Mesendoderm (in vitro differentiated cells): ENCODE data around the gene KCNK3.

Experiments
- DNase-seq: peaks from one replicate; pipeline ENCODE4 v3.0.0; 2013
- H2AK5ac ChIP-seq: 2 replicates; pipeline ENCODE4 v1.6.1; 2013; ENCODE audit warnings: low read length, inconsistent platforms
- H2BK120ac ChIP-seq: 2 replicates; pipeline ENCODE4 v1.6.1; 2013; ENCODE audit warnings: low read depth, mild to moderate bottlenecking, low read length, moderate library complexity, mixed read lengths
- H2BK15ac ChIP-seq: replicated peaks from 2 replicates; pipeline ENCODE4 v1.6.1; 2013; ENCODE audit warnings: low read depth, mild to moderate bottlenecking, moderate library complexity
- H2BK5ac ChIP-seq: 2 replicates; pipeline ENCODE4 v1.6.1; 2013; ENCODE audit warnings: low read length, inconsistent platforms
- H3K18ac ChIP-seq: 2 replicates; pipeline ENCODE4 v1.6.1; 2013; ENCODE audit warnings: mild to moderate bottlenecking, low read length, mixed read lengths
- H3K23ac ChIP-seq: one replicate; pipeline ENCODE4 v1.6.1; 2013; ENCODE audit warnings: low read length
- H3K27ac ChIP-seq: 2 replicates; pipeline ENCODE4 v1.5.1; 2013; ENCODE audit warnings: low read depth, mild to moderate bottlenecking, inconsistent platforms, low read length, moderate library complexity
- H3K27me3 ChIP-seq: 2 replicates; pipeline ENCODE4 v1.6.1; 2013; ENCODE audit warnings: low read length, control low read depth, mild to moderate bottlenecking, inconsistent platforms; ENCODE audit not compliant: insufficient read depth, poor library complexity
- H3K36me3 ChIP-seq: 2 replicates; pipeline ENCODE4 v1.6.1; 2013; ENCODE audit warnings: low read length, inconsistent platforms; ENCODE audit not compliant: control insufficient read depth, insufficient read depth
- H3K4ac ChIP-seq: one replicate; pipeline ENCODE4 v1.6.1; 2013; ENCODE audit warnings: low read depth, mild to moderate bottlenecking, low read length, moderate library complexity
- H3K4me1 ChIP-seq: 2 replicates; pipeline ENCODE4 v1.6.1; 2013; ENCODE audit warnings: low read depth, low read length, inconsistent platforms; ENCODE audit not compliant: control insufficient read depth
- H3K4me2 ChIP-seq: 2 replicates; pipeline ENCODE4 v1.6.1; 2013; ENCODE audit warnings: low read length
- H3K4me3 ChIP-seq: 2 replicates; pipeline ENCODE4 v1.5.1; 2013; ENCODE audit warnings: mild to moderate bottlenecking, low read length
- H3K56ac ChIP-seq: one replicate; pipeline ENCODE4 v1.6.1; 2013; ENCODE audit warnings: low read length
- H3K79me1 ChIP-seq: 2 replicates; pipeline ENCODE4 v1.6.1; 2013; ENCODE audit warnings: low read length, inconsistent platforms
- H3K79me2 ChIP-seq: 2 replicates; pipeline ENCODE4 v1.6.1; 2013; ENCODE audit warnings: mild to moderate bottlenecking, low read length; ENCODE audit not compliant: control insufficient read depth, insufficient read depth
- H3K9ac ChIP-seq: 2 replicates; pipeline ENCODE4 v1.6.1; 2013; ENCODE audit warnings: low read length, inconsistent platforms
- H4K5ac ChIP-seq: one replicate; pipeline ENCODE4 v1.6.1; 2013; ENCODE audit warnings: low read length
- H4K8ac ChIP-seq: one replicate; pipeline ENCODE4 v1.6.1; 2013; ENCODE audit warnings: low read depth, mild to moderate bottlenecking, control low read depth, low read length, moderate library complexity
- WGBS: extraction: QIAGEN DNeasy Blood & Tissue Kit; methylation state at CpG from one replicate; pipeline ENCODE4 v1.1.7; 2013; ENCODE audit warnings: low lambda C conversion rate, missing lambda C conversion rate; ENCODE audit not compliant: insufficient coverage; ENCODE audit errors: extremely low coverage; 5-methylcytosine and 5-hydroxymethylcytosine counted together

KCNK3 gene

DNA sequence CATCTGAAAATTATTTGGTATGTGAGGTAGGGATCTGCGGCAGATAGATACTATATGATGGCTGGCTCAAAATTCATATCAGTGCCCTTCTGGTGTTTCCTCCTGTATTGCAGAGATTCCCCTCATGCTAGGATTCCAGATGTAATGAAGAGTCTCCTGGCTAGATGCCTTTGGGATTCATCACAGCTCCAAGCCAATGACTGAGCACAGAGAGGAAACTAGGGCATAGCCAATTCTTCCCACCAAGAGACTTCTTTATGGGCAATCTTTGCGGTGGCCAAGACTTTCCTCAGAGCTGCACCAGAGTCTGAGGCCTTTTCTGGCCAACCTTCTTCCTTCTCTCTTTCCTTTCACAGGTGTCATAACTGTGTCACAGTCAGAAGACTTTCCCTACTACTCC, 25.9 kb upstream of the KCNK3 start:
- Histone ChIP-seq H4K5ac (no peak overlapping the region), H3K4me2 (no peak overlapping the region), H3K23ac (no peak overlapping the region), H3K27ac (no peak overlapping the region), H3K4me3 (no peak overlapping the region), H2BK5ac (no peak overlapping the region), H3K36me3 (no peaks in the 10 kb centered on the region), H3K56ac (no peak overlapping the region), H2BK15ac (no peak overlapping the region), H3K4me1 (no peaks in the 10 kb centered on the region), H3K79me1 (no peaks in the 10 kb centered on the region), H3K27me3 (no peaks in the 10 kb centered on the region), H3K18ac (no peak overlapping the region), H2BK120ac (no peak overlapping the region), H3K9ac (no peak overlapping the region), H3K79me2 (no peaks in the 10 kb centered on the region), H2AK5ac (no peak overlapping the region), H4K8ac (no peak overlapping the region), H3K4ac (no peak overlapping the region)
- WGBS: no CpG with 5 or more reads among the region's 2 CpGs
- no peak for DNase-seq

DNA sequence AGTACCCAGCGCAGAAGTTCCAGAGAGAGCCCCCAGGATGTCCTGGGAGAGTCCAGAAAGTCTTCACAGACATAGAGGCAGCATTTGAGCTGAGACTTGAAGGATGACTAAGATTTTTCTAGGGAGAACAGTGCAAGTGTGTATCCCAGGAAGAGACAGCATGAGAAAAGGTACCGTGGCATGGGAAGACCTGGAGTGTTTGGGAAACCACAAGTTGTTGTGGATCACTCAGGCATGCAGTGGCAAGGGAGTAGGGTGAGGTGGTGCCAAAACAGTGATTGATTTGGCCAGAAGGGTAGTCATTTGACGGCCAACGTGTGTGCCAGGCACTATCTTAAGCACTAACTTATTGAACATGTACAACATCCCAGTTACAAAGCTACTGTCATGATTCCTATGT, 24.5 kb upstream of the KCNK3 start:
- H2BK5ac ChIP-seq: no peak overlapping the region
- no peak overlapping the region for H4K5ac ChIP-seq
- no peak overlapping the region for H3K23ac ChIP-seq
- no peaks in the 10 kb centered on the region for H3K36me3 ChIP-seq
- no peaks in the 10 kb centered on the region for H3K27me3 ChIP-seq
- H4K8ac ChIP-seq: no peak overlapping the region
- DNase-seq: no peak
- no peaks in the 10 kb centered on the region for H3K4me1 ChIP-seq
- no peak overlapping the region for H3K9ac ChIP-seq
- H3K4me3 ChIP-seq: no peak overlapping the region
- WGBS: no CpG with 5 or more reads among the region's 4 CpGs
- H3K4me2 ChIP-seq: no peak overlapping the region
- no peaks in the 10 kb centered on the region for H3K79me1 ChIP-seq
- no peak overlapping the region for H2AK5ac ChIP-seq
- no peak overlapping the region for H3K56ac ChIP-seq
- no peak overlapping the region for H3K4ac ChIP-seq
- H3K27ac ChIP-seq: no peak overlapping the region
- H2BK120ac ChIP-seq: no peak overlapping the region
- H3K79me2 ChIP-seq: no peaks in the 10 kb centered on the region
- H3K18ac ChIP-seq: no peak overlapping the region
- no peak overlapping the region for H2BK15ac ChIP-seq

DNA sequence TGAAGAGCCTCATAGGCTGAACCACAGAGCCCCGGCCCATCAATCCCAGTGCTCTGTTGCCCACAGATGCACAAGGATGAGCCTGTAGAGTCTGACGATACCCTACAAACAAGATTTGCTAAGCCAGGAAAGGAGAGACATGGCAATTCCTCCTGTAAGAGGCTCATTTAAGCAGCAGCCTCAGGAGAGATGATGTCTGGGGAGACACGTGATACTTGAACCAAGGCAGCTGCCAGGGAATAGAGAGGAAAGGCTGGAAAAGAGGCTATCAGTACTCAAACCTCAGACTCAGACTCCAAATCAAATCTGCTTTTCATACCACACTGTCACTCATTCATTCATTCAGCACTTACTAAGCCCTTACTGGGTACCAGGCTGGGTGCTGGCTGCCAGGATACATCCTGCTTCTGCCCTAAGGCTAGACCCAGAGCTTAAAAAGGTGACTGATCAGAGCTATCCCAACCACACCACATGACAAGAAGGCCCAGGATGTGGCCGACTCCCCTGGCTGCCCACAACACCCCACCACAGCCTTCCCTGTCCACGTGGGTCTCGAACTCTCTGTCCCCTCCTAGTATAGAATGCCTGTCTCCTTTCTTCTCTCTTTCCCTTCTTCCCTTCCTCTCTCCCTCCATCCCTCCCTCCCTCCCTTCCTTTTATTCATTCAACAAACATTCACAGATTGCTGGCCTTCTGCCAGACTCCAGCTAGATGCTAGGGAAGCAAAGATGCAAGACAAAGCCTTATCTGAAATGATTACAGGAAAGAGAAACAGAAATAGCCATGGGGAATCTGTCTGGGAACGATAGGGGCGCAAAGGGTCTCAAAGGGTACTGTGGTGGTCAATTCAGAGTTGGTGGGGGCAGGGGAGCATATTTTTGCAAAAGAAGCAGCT, 23.4 kb upstream of the KCNK3 start:
- Histone ChIP-seq H3K9ac (no peak overlapping the region), H3K4ac (no peak overlapping the region), H3K36me3 (no peaks in the 10 kb centered on the region), H3K27me3 (no peaks in the 10 kb centered on the region), H3K23ac (no peak overlapping the region), H2AK5ac (no peak overlapping the region), H4K8ac (no peak overlapping the region), H3K4me2 (no peak overlapping the region), H3K4me1 (no peaks in the 10 kb centered on the region), H2BK5ac (no peak overlapping the region), H3K4me3 (no peak overlapping the region), H3K79me1 (no peaks in the 10 kb centered on the region), H3K79me2 (no peaks in the 10 kb centered on the region), H3K56ac (no peak overlapping the region), H3K27ac (no peak overlapping the region), H3K18ac (no peak overlapping the region), H2BK120ac (no peak overlapping the region), H2BK15ac (no peak overlapping the region), H4K5ac (no peak overlapping the region)
- no CpG with 5 or more reads among the region's 8 CpGs for WGBS
- DNase-seq: no peak

DNA sequence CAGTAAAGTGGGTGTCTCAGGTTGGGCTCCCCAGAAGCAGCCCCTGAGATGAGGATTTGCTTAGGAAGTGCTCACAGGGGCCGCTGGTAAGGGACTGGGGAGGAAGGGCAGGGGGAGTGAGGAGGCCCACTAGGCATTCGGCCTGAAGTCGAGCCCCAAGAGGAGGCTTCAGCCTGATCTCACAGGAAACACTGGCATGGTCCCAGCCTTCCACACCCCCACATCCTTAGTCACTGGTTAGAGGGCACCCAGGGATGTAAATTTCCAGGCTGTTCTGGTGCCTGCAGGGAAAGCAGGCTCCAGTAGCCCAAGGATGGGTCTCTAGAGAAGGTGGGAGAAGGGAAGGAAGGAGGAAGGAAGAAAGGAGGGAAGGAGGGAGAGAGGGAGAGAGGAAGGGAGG, 22.4 kb upstream of the KCNK3 start:
- DNase-seq: no peak
- H3K36me3 ChIP-seq: no peaks in the 10 kb centered on the region
- no peak overlapping the region for H4K5ac ChIP-seq
- no peak overlapping the region for H2BK15ac ChIP-seq
- WGBS: no CpG with 5 or more reads among the region's 3 CpGs
- H3K4me1 ChIP-seq: no peaks in the 10 kb centered on the region
- H3K4ac ChIP-seq: no peak overlapping the region
- no peak overlapping the region for H2AK5ac ChIP-seq
- no peak overlapping the region for H3K18ac ChIP-seq
- no peak overlapping the region for H3K23ac ChIP-seq
- H4K8ac ChIP-seq: no peak overlapping the region
- no peak overlapping the region for H2BK5ac ChIP-seq
- H2BK120ac ChIP-seq: no peak overlapping the region
- H3K27ac ChIP-seq: no peak overlapping the region
- no peaks in the 10 kb centered on the region for H3K27me3 ChIP-seq
- H3K79me1 ChIP-seq: no peaks in the 10 kb centered on the region
- no peak overlapping the region for H3K4me3 ChIP-seq
- no peaks in the 10 kb centered on the region for H3K79me2 ChIP-seq
- H3K56ac ChIP-seq: no peak overlapping the region
- H3K9ac ChIP-seq: no peak overlapping the region
- no peak overlapping the region for H3K4me2 ChIP-seq

DNA sequence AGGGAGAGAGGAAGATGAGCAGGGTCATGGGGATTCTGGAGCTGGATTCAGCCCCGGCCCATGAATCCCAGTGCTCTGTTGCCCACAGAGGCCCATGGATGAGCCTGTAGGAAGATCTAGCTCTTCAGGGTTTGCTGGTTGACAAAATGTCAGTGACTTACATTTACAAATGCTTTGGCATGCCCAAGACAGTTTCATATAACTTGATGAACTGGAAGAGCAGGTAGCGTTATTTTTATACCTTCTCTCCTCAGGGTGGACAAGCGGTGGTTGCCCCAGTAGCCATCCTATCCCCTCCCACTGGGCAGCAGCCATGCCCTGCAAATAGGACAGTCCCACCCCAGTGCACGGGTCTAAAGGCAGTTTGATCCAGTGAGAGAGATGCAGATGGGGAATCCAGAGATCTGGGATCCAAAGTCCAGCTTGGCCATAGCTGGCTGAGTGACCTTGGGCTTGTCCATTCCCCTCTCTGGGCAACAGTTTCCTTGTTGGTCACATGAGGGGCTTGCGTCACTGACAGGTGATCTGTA, 21.5 kb upstream of the KCNK3 start:
- Histone ChIP-seq H3K4ac (no peak overlapping the region), H3K79me2 (no peaks in the 10 kb centered on the region), H3K4me3 (no peak overlapping the region), H3K4me1 (no peaks in the 10 kb centered on the region), H3K27me3 (no peaks in the 10 kb centered on the region), H2BK120ac (no peak overlapping the region), H2BK15ac (no peak overlapping the region), H3K23ac (no peak overlapping the region), H4K5ac (no peak overlapping the region), H3K36me3 (no peaks in the 10 kb centered on the region), H2AK5ac (no peak overlapping the region), H3K56ac (no peak overlapping the region), H4K8ac (no peak overlapping the region), H3K9ac (no peak overlapping the region), H3K27ac (no peak overlapping the region), H3K18ac (no peak overlapping the region), H2BK5ac (no peak overlapping the region), H3K4me2 (no peak overlapping the region), H3K79me1 (no peaks in the 10 kb centered on the region)
- no CpG with 5 or more reads among the region's 5 CpGs for WGBS
- DNase-seq: no peak
